Sigmoid colon (tissue), 4 donors: ENCODE results near the gene CSN2.

ENCODE experiments used
- CTCF ChIP-seq, 4 experiments: fragments of 450-650 bp in 3 of 4; fragments of 200-600 bp in 1 of 4; IDR thresholded peaks; one replicate each; pipeline ENCODE4 v1.5.1; 2016 to 2019; ENCODE audit warnings: antibody characterized with exemption in 4 of 4, mild to moderate bottlenecking in 3 of 4, moderate library complexity in 2 of 4
- POLR2A ChIP-seq, 2 donors: fragments of 450-650 bp; IDR thresholded peaks; one replicate each; pipeline ENCODE4 v1.6.1; 2016; ENCODE audit warnings: antibody characterized with exemption in 2 of 2, mild to moderate bottlenecking in 2 of 2, moderate library complexity in 2 of 2
- POLR2AphosphoS5 ChIP-seq, 4 donors: sonication (generic); formaldehyde crosslinking; IDR thresholded peaks; one replicate each; pipeline ENCODE4 v1.6.1; 2017; ENCODE audit warnings: antibody characterized with exemption in 4 of 4

- TF ChIP-seq POLR2AphosphoS5 (IDR thresholded peaks at IDR 0.05) (no peak), CTCF (IDR thresholded peaks at IDR 0.05) (no peak), POLR2A (IDR thresholded peaks at IDR 0.05) (no peak)
Measured at GRCh38 chr4:70000711-70001110, 35.2 kb upstream of the CSN2 start.
